ENCODE results near the gene ADRB1. TPM values are rescaled to one million over a fixed set of nuclear protein-coding genes. Genes with fewer than 3 reads are reported as not detected.

ADRB1 gene
- total and polyA plus RNA-seq, 2 experiments from 2014 or later: 0.23 to 0.24 TPM

GRCh38 chr10:114025611-114026130, 18.0 kb upstream of the ADRB1 start:
- Mint-ChIP-seq H3K4me1 (peaks cover 13% of the 10 kb centered on the region; the same call in 2 of the 3 replicates), H3K4me3 (no peak overlapping the region), H3K36me3 (ENCODE audit: low read depth) (no peaks in the 10 kb centered on the region), H3K9me3 (no peaks in the 10 kb centered on the region), H3K27ac (no peak overlapping the region), H3K27me3 (ENCODE audit: insufficient read depth, low read depth, poor library complexity) (peaks cover 4% of the 10 kb centered on the region)
- no peak for ATAC-seq
- Histone ChIP-seq H3K27ac (ENCODE audit: low read depth) (no peak overlapping the region), H3F3A (replicated peaks; ENCODE audit: low read depth) (no peaks in the 10 kb centered on the region), H3K27me3 (ENCODE audit: insufficient read depth) (no peaks in the 10 kb centered on the region), H3K79me2 (replicated peaks; ENCODE audit: insufficient read depth) (no peaks in the 10 kb centered on the region), H3K4me2 (no peak overlapping the region), H3K36me3 (ENCODE audit: insufficient read depth) (no peaks in the 10 kb centered on the region), H2AFZ (0 out of 2 replicates have a peak overlapping the region, but pooled peaks have one; percentile 38), H3K4me1 (ENCODE audit: insufficient read depth) (no peaks in the 10 kb centered on the region), H3K4me3 (no peak overlapping the region), H3K9me2 (ENCODE audit: insufficient read depth) (no peaks in the 10 kb centered on the region), H4K20me1 (replicated peaks; ENCODE audit: insufficient read depth) (no peaks in the 10 kb centered on the region)
- TF ChIP-seq EZH2 (IDR thresholded peaks at IDR 0.05; ENCODE audit: low read depth, unreplicated experiment): no peak
- no peak for TF ChIP-seq EZH2phosphoT487 (IDR thresholded peaks at IDR 0.05; ENCODE audit: unreplicated experiment)
- TF ChIP-seq ZNF114 (CRISPR knock-in tag; IDR thresholded peaks at IDR 0.05): no peak
- no peak for TF ChIP-seq REST (IDR thresholded peaks at IDR 0.05; ENCODE audit: unreplicated experiment)
- TF ChIP-seq CTCF (conservative IDR thresholded peaks at IDR 0.05; ENCODE audit: low read depth in 2 of 2): no peak
- no peak for TF ChIP-seq STAT1 (IDR thresholded peaks at IDR 0.05; ENCODE audit: unreplicated experiment)
- no peak for TF ChIP-seq ZNF331 (CRISPR knock-in tag; IDR thresholded peaks at IDR 0.05; ENCODE audit: low read depth)
- TF ChIP-seq POLR2AphosphoS5 (IDR thresholded peaks at IDR 0.05; ENCODE audit: low read depth): no peak
- no peak for TF ChIP-seq CREB1 (CRISPR knock-in tag; IDR thresholded peaks at IDR 0.05; ENCODE audit: low read depth)
- no peak for DNase-seq (ENCODE audit: low spot score)
